SK-N-SH (cell line): Measurements from ENCODE around the gene PUDP. TPM values are rescaled to one million over a fixed set of nuclear protein-coding genes. Genes with fewer than 3 reads are reported as not detected.

Source experiments
- CTCF ChIA-PET: fragments of 300-600, 350-600 bp; formaldehyde crosslinking; extraction: SDS; loops from one replicate; lab custom pipeline; 2021; lab: Yijun Ruan, JAX
- POLR2A ChIA-PET: fragments of 350-600 bp; sonication (Branson Sonifier 250); formaldehyde crosslinking; extraction: SDS; loops from one replicate; lab custom pipeline; 2020; ENCODE audit warnings: antibody characterized with exemption, inconsistent platforms; lab: Yijun Ruan, JAX
- DNase-seq: peaks from one replicate; pipeline ENCODE4 v3.0.0; 2012
- H2AFZ ChIP-seq: fragments of 200-600 bp; sonication (generic); 2 replicates; pipeline ENCODE4 v1.8.1; 2016; ENCODE audit warnings: antibody characterized with exemption, mild to moderate bottlenecking, low read depth
- H3F3A ChIP-seq: fragments of 200-600 bp; sonication (generic); replicated peaks from 2 replicates; pipeline ENCODE3; 2016; ENCODE audit warnings: antibody characterized with exemption, mild to moderate bottlenecking; ENCODE audit not compliant: insufficient read depth
- H3K27ac ChIP-seq, 2 experiments: fragments of 200-500 bp in 1 of 2; fragments of 200-600 bp in 1 of 2; sonication (Bioruptor generic) in 1 of 2; sonication (generic), shearing (Covaris generic) in 1 of 2; 2 replicates each; pipeline versions ENCODE4 v1.5.1 to v1.6.1; 2014 to 2016; ENCODE audit warnings: low read depth in 2 of 2, inconsistent platforms in 1 of 2, low read length in 1 of 2, mild to moderate bottlenecking in 1 of 2, mixed read lengths in 1 of 2
- H3K27me3 ChIP-seq: fragments of 200-600 bp; sonication (generic), shearing (Covaris generic); 2 replicates; pipeline ENCODE4 v1.6.1; 2016; ENCODE audit warnings: mixed run types; ENCODE audit not compliant: insufficient read depth
- H3K36me3 ChIP-seq, 2 experiments: fragments of 200-500 bp in 1 of 2; fragments of 200-600 bp in 1 of 2; sonication (Bioruptor generic) in 1 of 2; sonication (generic) in 1 of 2; replicated peaks in 1 of 2; 2 replicates each; pipeline versions ENCODE3 to v1.5.1; 2014 to 2016; ENCODE audit warnings: low read length in 1 of 2, mild to moderate bottlenecking in 1 of 2; ENCODE audit not compliant: insufficient read depth in 2 of 2, control insufficient read depth in 1 of 2
- H3K4me1 ChIP-seq, 2 experiments: fragments of 200-500 bp in 1 of 2; fragments of 200-600 bp in 1 of 2; sonication (Bioruptor generic) in 1 of 2; sonication (generic), shearing (Covaris generic) in 1 of 2; 2 replicates each; pipeline versions ENCODE4 v1.5.1 to v1.6.1; 2014 to 2016; ENCODE audit warnings: low read depth in 1 of 2, low read length in 1 of 2, mixed run types in 1 of 2; ENCODE audit not compliant: insufficient read depth in 2 of 2, control insufficient read depth in 1 of 2
- H3K4me2 ChIP-seq: fragments of 200-600 bp; sonication (generic), shearing (Covaris generic); 2 replicates; pipeline ENCODE4 v1.6.1; 2017; ENCODE audit warnings: mixed run types
- H3K4me3 ChIP-seq, 2 experiments: fragments of 200-500 bp in 1 of 2; fragments of 200-600 bp in 1 of 2; sonication (Bioruptor generic) in 1 of 2; sonication (generic), shearing (Covaris generic) in 1 of 2; 2 replicates each; pipeline versions ENCODE4 v1.5.1 to v1.8.1; 2014 to 2016; ENCODE audit warnings: low read depth in 2 of 2, inconsistent platforms in 1 of 2, low read length in 1 of 2, mild to moderate bottlenecking in 1 of 2, mixed read lengths in 1 of 2, moderate library complexity in 1 of 2
- H3K79me2 ChIP-seq: fragments of 200-600 bp; sonication (generic); 2 replicates; pipeline ENCODE4 v1.8.1; 2017; ENCODE audit warnings: mild to moderate bottlenecking; ENCODE audit not compliant: insufficient read depth
- H3K9ac ChIP-seq: fragments of 200-600 bp; sonication (generic); 2 replicates; pipeline ENCODE4 v1.6.1; 2017; ENCODE audit warnings: mixed run types
- H3K9me2 ChIP-seq: fragments of 200-600 bp; sonication (generic); 2 replicates; pipeline ENCODE4 v1.6.1; 2017; ENCODE audit warnings: mixed run types
- H3K9me3 ChIP-seq: fragments of 200-600 bp; sonication (generic); 2 replicates; pipeline ENCODE4 v1.6.1; 2017; ENCODE audit warnings: mixed run types, mild to moderate bottlenecking, moderate library complexity
- H4K20me1 ChIP-seq: fragments of 200-600 bp; sonication (generic); 2 replicates; pipeline ENCODE4 v1.6.1; 2017; ENCODE audit warnings: mild to moderate bottlenecking, mixed run types; ENCODE audit not compliant: insufficient read depth
- CHD2 ChIP-seq: fragments of 150-350 bp; IDR thresholded peaks from 2 replicates; pipeline ENCODE4 v1.6.1; 2018; ENCODE audit warnings: low read length; ENCODE audit not compliant: partially characterized antibody
- POLR2AphosphoS5 ChIP-seq: IDR thresholded peaks from 2 replicates; pipeline ENCODE4 v1.6.1; 2012; ENCODE audit warnings: low read depth, low read length
- SMC3 ChIP-seq: IDR thresholded peaks from 2 replicates; pipeline ENCODE4 v1.6.1; 2012; ENCODE audit warnings: low read depth, low read length, improper control_type of control experiment
- TAF1 ChIP-seq: IDR thresholded peaks from 2 replicates; pipeline ENCODE4 v1.6.1; 2012; ENCODE audit warnings: low read depth, mild to moderate bottlenecking, low read length, moderate library complexity, borderline replicate concordance
- TEAD4 ChIP-seq: IDR thresholded peaks from 2 replicates; pipeline ENCODE4 v1.4.0; 2012; ENCODE audit warnings: mild to moderate bottlenecking, borderline replicate concordance; ENCODE audit not compliant: insufficient read depth
- WGBS: methylation state at CpG from one replicate; pipeline ENCODE4 v1.1.6; 2017; ENCODE audit warnings: low lambda C conversion rate; 5-methylcytosine and 5-hydroxymethylcytosine counted together
- polyA plus RNA-seq, 3 experiments: library from polyadenylated mRNA; depleted of rRNA; stranded (reverse); fragments of >200 nt; gene quantifications; 2 replicates each; pipeline ENCODE4 v1.2.3, GENCODE V29; 2012
- TF ChIP-seq, protein P1 (sequence below): IDR thresholded peaks from 2 replicates; pipeline ENCODE4 v1.4.0; 2012; ENCODE audit warnings: low read depth, borderline replicate concordance
- TF ChIP-seq, protein P2 (sequence below): IDR thresholded peaks from 2 replicates; pipeline ENCODE4; 2012
- TF ChIP-seq, protein P3 (sequence below): fragments of 150-350 bp; IDR thresholded peaks from 2 replicates; pipeline ENCODE4 v1.6.1; 2017; ENCODE audit warnings: antibody characterized with exemption, low read length, low read depth, borderline replicate concordance
- TF ChIP-seq, protein P4 (sequence below): fragments of 150-350 bp; IDR thresholded peaks from 2 replicates; pipeline ENCODE4 v1.6.1; 2016; ENCODE audit warnings: mild to moderate bottlenecking, low read depth, low read length
- TF ChIP-seq, protein P5 (sequence below): IDR thresholded peaks from 2 replicates; pipeline ENCODE4 v1.6.1; 2012; ENCODE audit warnings: mild to moderate bottlenecking, low read depth, low read length, moderate library complexity
- TF ChIP-seq, protein P6 (sequence below): fragments of 200-600 bp; sonication (generic); IDR thresholded peaks from 2 replicates; pipeline ENCODE4 v1.6.1; 2017; ENCODE audit warnings: antibody characterized with exemption, mild to moderate bottlenecking, moderate library complexity

Gene PUDP
- polyA plus RNA-seq, 1 of the 3 experiments (the other 2 are of a cell fraction) = 23.0 TPM

DNA sequence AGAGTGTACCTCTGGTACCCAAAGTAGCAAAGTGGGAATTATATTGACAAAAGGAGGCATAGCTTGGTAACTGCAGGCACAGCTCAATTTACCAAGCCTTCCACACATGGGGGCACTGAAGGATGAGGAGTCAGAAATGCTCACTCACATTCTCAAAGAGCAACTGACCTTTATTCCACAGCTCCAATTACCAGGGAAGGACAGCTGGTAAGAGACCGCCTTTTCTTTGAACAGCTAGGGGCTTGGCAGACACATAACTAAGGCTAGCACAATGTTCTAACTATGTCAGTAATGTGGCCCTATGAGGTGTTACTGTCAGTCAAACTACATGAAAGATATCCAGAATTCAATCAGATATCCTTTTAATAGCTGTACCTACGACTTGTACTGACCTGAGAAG, 20.9 kb downstream of the PUDP start (continued):
- TF ChIP-seq, protein P1, sequence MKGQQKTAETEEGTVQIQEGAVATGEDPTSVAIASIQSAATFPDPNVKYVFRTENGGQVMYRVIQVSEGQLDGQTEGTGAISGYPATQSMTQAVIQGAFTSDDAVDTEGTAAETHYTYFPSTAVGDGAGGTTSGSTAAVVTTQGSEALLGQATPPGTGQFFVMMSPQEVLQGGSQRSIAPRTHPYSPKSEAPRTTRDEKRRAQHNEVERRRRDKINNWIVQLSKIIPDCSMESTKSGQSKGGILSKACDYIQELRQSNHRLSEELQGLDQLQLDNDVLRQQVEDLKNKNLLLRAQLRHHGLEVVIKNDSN = no peak
- no peak for TF ChIP-seq TEAD4
- TF ChIP-seq, protein P2, sequence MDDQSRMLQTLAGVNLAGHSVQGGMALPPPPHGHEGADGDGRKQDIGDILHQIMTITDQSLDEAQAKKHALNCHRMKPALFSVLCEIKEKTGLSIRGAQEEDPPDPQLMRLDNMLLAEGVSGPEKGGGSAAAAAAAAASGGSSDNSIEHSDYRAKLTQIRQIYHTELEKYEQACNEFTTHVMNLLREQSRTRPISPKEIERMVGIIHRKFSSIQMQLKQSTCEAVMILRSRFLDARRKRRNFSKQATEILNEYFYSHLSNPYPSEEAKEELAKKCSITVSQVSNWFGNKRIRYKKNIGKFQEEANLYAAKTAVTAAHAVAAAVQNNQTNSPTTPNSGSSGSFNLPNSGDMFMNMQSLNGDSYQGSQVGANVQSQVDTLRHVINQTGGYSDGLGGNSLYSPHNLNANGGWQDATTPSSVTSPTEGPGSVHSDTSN = no peak

DNA sequence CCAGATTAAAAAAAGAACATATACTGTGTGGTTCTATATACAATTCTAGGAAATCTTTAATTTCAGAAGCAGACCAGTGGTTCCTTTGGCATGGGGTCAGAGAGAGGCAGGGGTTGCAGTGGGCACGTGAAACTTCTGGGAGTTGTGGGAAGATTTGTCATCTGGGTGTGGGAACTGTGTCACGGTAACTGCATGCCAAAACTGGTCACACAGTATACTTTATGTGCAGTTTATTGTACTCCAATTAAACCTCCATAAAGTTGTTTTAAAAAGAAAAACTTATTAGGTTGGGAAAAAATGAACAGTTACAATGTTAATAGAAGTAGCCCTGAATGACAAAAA, 27.1 kb downstream of the PUDP start:
- no peak for DNase-seq
- H3K4me3 ChIP-seq = no peak overlapping the region
- H3K27ac ChIP-seq = no peak overlapping the region
- peaks cover 3 to 7% of the 10 kb centered on the region in 2 experiments; a peak in 3 of 4 replicates for H3K4me1 ChIP-seq
- peaks cover 70% of the 10 kb centered on the region for H3K79me2 ChIP-seq
- H3K4me2 ChIP-seq = no peak overlapping the region; the same call in 1 of the 2 replicates
- H3K9ac ChIP-seq = no peak overlapping the region
- TF ChIP-seq CHD2 = no peak
- TF ChIP-seq, protein P2 = no peak
- TF ChIP-seq, protein P3, sequence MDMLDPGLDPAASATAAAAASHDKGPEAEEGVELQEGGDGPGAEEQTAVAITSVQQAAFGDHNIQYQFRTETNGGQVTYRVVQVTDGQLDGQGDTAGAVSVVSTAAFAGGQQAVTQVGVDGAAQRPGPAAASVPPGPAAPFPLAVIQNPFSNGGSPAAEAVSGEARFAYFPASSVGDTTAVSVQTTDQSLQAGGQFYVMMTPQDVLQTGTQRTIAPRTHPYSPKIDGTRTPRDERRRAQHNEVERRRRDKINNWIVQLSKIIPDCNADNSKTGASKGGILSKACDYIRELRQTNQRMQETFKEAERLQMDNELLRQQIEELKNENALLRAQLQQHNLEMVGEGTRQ = no peak
- TF ChIP-seq, protein P4, sequence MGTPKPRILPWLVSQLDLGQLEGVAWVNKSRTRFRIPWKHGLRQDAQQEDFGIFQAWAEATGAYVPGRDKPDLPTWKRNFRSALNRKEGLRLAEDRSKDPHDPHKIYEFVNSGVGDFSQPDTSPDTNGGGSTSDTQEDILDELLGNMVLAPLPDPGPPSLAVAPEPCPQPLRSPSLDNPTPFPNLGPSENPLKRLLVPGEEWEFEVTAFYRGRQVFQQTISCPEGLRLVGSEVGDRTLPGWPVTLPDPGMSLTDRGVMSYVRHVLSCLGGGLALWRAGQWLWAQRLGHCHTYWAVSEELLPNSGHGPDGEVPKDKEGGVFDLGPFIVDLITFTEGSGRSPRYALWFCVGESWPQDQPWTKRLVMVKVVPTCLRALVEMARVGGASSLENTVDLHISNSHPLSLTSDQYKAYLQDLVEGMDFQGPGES = no peak
- TF ChIP-seq, protein P5, sequence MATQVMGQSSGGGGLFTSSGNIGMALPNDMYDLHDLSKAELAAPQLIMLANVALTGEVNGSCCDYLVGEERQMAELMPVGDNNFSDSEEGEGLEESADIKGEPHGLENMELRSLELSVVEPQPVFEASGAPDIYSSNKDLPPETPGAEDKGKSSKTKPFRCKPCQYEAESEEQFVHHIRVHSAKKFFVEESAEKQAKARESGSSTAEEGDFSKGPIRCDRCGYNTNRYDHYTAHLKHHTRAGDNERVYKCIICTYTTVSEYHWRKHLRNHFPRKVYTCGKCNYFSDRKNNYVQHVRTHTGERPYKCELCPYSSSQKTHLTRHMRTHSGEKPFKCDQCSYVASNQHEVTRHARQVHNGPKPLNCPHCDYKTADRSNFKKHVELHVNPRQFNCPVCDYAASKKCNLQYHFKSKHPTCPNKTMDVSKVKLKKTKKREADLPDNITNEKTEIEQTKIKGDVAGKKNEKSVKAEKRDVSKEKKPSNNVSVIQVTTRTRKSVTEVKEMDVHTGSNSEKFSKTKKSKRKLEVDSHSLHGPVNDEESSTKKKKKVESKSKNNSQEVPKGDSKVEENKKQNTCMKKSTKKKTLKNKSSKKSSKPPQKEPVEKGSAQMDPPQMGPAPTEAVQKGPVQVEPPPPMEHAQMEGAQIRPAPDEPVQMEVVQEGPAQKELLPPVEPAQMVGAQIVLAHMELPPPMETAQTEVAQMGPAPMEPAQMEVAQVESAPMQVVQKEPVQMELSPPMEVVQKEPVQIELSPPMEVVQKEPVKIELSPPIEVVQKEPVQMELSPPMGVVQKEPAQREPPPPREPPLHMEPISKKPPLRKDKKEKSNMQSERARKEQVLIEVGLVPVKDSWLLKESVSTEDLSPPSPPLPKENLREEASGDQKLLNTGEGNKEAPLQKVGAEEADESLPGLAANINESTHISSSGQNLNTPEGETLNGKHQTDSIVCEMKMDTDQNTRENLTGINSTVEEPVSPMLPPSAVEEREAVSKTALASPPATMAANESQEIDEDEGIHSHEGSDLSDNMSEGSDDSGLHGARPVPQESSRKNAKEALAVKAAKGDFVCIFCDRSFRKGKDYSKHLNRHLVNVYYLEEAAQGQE = no peak
- TF ChIP-seq, protein P6, sequence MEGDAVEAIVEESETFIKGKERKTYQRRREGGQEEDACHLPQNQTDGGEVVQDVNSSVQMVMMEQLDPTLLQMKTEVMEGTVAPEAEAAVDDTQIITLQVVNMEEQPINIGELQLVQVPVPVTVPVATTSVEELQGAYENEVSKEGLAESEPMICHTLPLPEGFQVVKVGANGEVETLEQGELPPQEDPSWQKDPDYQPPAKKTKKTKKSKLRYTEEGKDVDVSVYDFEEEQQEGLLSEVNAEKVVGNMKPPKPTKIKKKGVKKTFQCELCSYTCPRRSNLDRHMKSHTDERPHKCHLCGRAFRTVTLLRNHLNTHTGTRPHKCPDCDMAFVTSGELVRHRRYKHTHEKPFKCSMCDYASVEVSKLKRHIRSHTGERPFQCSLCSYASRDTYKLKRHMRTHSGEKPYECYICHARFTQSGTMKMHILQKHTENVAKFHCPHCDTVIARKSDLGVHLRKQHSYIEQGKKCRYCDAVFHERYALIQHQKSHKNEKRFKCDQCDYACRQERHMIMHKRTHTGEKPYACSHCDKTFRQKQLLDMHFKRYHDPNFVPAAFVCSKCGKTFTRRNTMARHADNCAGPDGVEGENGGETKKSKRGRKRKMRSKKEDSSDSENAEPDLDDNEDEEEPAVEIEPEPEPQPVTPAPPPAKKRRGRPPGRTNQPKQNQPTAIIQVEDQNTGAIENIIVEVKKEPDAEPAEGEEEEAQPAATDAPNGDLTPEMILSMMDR = no peak
- no peak for TF ChIP-seq TAF1
- no peak for TF ChIP-seq POLR2AphosphoS5
- TF ChIP-seq SMC3 = no peak
- H3K36me3 ChIP-seq = no peaks in the 10 kb centered on the region
- no peaks in the 10 kb centered on the region for H3K27me3 ChIP-seq
- peaks cover 30% of the 10 kb centered on the region for H4K20me1 ChIP-seq
- CTCF ChIA-PET = no interaction called here
- peaks cover 4% of the 10 kb centered on the region for H3F3A ChIP-seq
- 81% methylated on average over 2 of the region's 2 CpGs for WGBS
- H2AFZ ChIP-seq = no peak overlapping the region
- POLR2A ChIA-PET = no interaction called here
- no peaks in the 10 kb centered on the region; the same call in 1 of the 2 replicates for H3K9me2 ChIP-seq
- H3K9me3 ChIP-seq = no peaks in the 10 kb centered on the region
